Upper lobe of left lung (tissue), 6 donors: ENCODE results near the gene ZFR2. TPM values are rescaled to one million over a fixed set of nuclear protein-coding genes. Genes with fewer than 3 reads are reported as not detected.

Experiments
- ATAC-seq, 2 donors: fragments of 200-7000 bp; cut with Tn5 transposase; one replicate each; pipeline ENCODE4 v1.9.1; 2022; ENCODE audit warnings: mild to moderate bottlenecking in 2 of 2, moderate library complexity in 2 of 2; ENCODE audit not compliant: low FRiP score in 2 of 2
- DNase-seq, 2 donors: peaks; one replicate each; pipeline ENCODE4 v3.0.0-alpha.2; 2019 to 2020
- H3K27ac ChIP-seq, 4 donors: fragments of 200-600 bp; sonication (generic); one replicate each; pipeline ENCODE4 v1.5.1; 2016 to 2019
- H3K27me3 ChIP-seq, 4 donors: fragments of 200-600 bp; sonication (generic); one replicate each; pipeline ENCODE4 v1.5.1; 2017 to 2019
- H3K36me3 ChIP-seq, 4 donors: fragments of 200-600 bp; sonication (generic); one replicate each; pipeline ENCODE4 v1.5.1; 2016 to 2019
- H3K4me1 ChIP-seq, 4 donors: fragments of 200-600 bp; sonication (generic); one replicate each; pipeline ENCODE4 v1.5.1; 2018 to 2019
- H3K4me3 ChIP-seq, 4 donors: fragments of 200-600 bp; sonication (generic); one replicate each; pipeline ENCODE4 v1.5.1; 2017 to 2019; ENCODE audit warnings: mild to moderate bottlenecking in 2 of 4, moderate library complexity in 1 of 4
- H3K9me3 ChIP-seq, 4 donors: fragments of 200-600 bp; sonication (generic); one replicate each; pipeline ENCODE4 v1.5.1; 2018 to 2019
- CTCF ChIP-seq, 6 experiments: fragments of 450-650 bp in 4 of 6; fragments of 200-600 bp in 2 of 6; sonication (generic) in 2 of 6; IDR thresholded peaks; one replicate each; pipeline ENCODE4 v1.5.1; 2016 to 2019; ENCODE audit warnings: antibody characterized with exemption in 6 of 6
- EP300 ChIP-seq, 4 donors: sonication (generic); formaldehyde crosslinking; IDR thresholded peaks; one replicate each; pipeline ENCODE4 v1.5.1; 2017; ENCODE audit warnings: antibody characterized with exemption in 4 of 4, control low read depth in 2 of 4
- POLR2A ChIP-seq, 4 donors: fragments of 450-650 bp; IDR thresholded peaks; one replicate each; pipeline ENCODE4 v1.5.1; 2016 to 2017; ENCODE audit warnings: antibody characterized with exemption in 4 of 4, mild to moderate bottlenecking in 2 of 4
- POLR2AphosphoS5 ChIP-seq, 2 donors: sonication (generic); formaldehyde crosslinking; IDR thresholded peaks; one replicate each; pipeline ENCODE4 v1.5.1; 2017; ENCODE audit warnings: antibody characterized with exemption in 2 of 2
- WGBS, 2 donors: methylation state at CpG; one replicate each; pipeline ENCODE4 v1.1.5; 2017 to 2018; 5-methylcytosine and 5-hydroxymethylcytosine counted together
- total RNA-seq, 6 donors: library from RNA; depleted of rRNA in 4 of 6; stranded (reverse); fragments of >200 nt in 4 of 6; gene quantifications; one replicate each; pipeline versions ENCODE4 v1.1.0 to v1.2.1, GENCODE V29; 2016 to 2021
- donor health status: DM: no; HTN: no; CAD: no; lungs with moderate emphysema.
- donor health status: DM: no; HTN: yes; CAD: no; lungs with severe emphysema.

The ZFR2 gene
- total RNA-seq, 6 donors from 2014 or later = 0.11 to 4.2 (median 0.30) TPM; not detected in 3

DNA sequence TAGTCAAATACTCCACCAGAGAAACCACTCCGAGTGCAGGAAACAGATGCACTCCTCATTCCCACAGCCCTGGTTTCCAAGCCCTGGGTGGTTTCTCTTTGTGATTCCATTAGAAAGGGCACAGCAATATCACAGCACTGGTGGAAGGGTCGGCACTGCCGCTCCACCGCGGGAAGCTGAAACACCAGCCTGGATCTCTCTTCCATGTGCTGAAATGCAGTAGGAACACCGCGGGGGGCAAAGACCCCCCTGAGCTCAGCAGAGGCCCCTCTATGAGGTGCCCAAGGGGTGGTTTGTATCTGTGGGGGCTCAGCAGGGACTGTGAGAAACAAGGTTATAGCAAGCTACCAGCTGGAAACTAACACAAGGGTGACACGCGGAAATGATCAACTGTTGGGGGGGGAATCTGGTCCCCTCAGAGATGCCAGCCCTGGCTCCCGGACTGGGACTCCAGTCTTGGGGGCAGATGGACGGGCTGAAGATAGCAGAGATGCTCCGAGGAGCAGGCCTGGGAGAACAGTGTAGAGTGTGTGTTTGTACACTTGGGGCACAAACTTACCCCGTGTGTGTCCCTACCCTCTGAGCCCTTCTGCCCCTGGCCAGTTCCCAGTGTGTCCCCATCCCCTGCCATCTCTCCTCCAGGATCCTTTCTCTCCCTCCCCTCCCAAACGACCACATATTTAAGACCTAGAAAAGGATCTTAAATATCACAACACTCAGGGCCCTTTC, 1.8 kb downstream of the ZFR2 start:
- ATAC-seq = no peak
- H3K4me3 ChIP-seq = no peak overlapping the region
- no peak overlapping the region for H3K27ac ChIP-seq
- no peaks in the 10 kb centered on the region for H3K36me3 ChIP-seq
- peaks cover 0 to 6% (median 3%) of the 10 kb centered on the region in 4 donors for H3K9me3 ChIP-seq
- peaks cover 0 to 26% (median 16%) of the 10 kb centered on the region in 4 donors for H3K27me3 ChIP-seq
- no peak for DNase-seq
- peaks cover 0 to 9% (median 5%) of the 10 kb centered on the region in 4 donors for H3K4me1 ChIP-seq
- 55 to 63% methylated on average over 6 to 14 of the region's 14 CpGs for whole genome bisulfite sequencing, 2 donors
- TF ChIP-seq POLR2A (IDR thresholded peaks at IDR 0.05) (no peak), EP300 (IDR thresholded peaks at IDR 0.05) (no peak), POLR2AphosphoS5 (IDR thresholded peaks at IDR 0.05) (no peak), CTCF (IDR thresholded peaks at IDR 0.05) (no peak)

GRCh38 chr19:3863648-3864047, 5.2 kb downstream of the ZFR2 start:
- DNase-seq = no peak
- H3K27ac ChIP-seq = no peak overlapping the region
- TF ChIP-seq EP300 (IDR thresholded peaks at IDR 0.05) (no peak), CTCF (IDR thresholded peaks at IDR 0.05) (no peak), POLR2A (IDR thresholded peaks at IDR 0.05) (no peak), POLR2AphosphoS5 (IDR thresholded peaks at IDR 0.05) (no peak)
- H3K27me3 ChIP-seq = peaks cover 0 to 14% (median 6%) of the 10 kb centered on the region in 4 donors
- H3K9me3 ChIP-seq = peaks cover 0 to under 1% (median 0%) of the 10 kb centered on the region in 4 donors
- peaks cover 0 to 3% (median 2%) of the 10 kb centered on the region in 4 donors for H3K4me1 ChIP-seq
- no peak overlapping the region for H3K4me3 ChIP-seq
- no peak for ATAC-seq
- H3K36me3 ChIP-seq = no peaks in the 10 kb centered on the region
- WGBS, 2 donors = 81% methylated on average over 12 of the region's 12 CpGs; no CpG with 5 or more reads in 1 of the 2 donors

DNA sequence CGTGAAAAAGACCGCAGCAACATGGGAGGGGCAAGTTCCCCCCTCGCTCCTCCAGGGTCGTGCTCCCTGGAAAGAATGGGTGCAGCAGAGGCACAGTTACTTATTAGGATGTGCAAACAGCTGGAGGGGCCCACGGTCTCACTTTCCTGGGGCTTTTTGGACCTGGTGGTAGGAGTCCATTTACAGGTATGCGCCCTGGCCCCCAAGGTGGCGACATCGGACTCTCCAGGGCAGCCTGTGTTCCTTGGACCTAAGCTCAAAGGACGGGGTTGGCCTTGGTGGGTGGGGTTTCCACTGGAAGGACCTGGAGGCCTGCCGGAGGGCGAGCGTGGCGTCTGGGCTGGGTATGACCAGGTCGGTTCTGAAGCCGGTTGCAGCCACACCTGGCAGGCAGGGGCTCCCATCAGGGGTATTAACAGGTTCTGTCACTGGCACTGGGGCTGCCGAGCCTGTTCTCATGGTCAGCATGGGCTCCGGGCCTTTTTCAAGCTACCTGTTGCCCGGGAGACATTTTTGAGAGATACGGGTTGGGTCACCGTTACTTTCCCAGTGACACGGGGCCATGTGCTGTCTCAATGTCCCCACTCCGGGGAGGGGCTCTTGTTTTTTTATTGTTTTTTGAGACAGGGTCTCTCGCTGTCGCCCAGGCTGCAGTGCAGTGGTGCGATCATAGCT, 5.9 kb downstream of the ZFR2 start:
- WGBS, 2 donors = 76 to 82% methylated on average over 12 to 24 of the region's 25 CpGs
- DNase-seq = no peak

GRCh38 chr19:3860499-3860898, 8.3 kb downstream of the ZFR2 start:
- ATAC-seq (no peak), DNase-seq (no peak)
- Histone ChIP-seq H3K4me3 (no peak overlapping the region), H3K36me3 (no peaks in the 10 kb centered on the region), H3K4me1 (no peaks in the 10 kb centered on the region), H3K9me3 (no peaks in the 10 kb centered on the region), H3K27me3 (no peaks in the 10 kb centered on the region), H3K27ac (no peak overlapping the region)
- no peak for TF ChIP-seq CTCF (IDR thresholded peaks at IDR 0.05)
- TF ChIP-seq POLR2AphosphoS5 (IDR thresholded peaks at IDR 0.05) = no peak
- TF ChIP-seq EP300 (IDR thresholded peaks at IDR 0.05) = no peak
- TF ChIP-seq POLR2A (IDR thresholded peaks at IDR 0.05) = no peak
- WGBS, 2 donors = 86 to 87% methylated on average over 17 of the region's 17 CpGs

More for the DNA sequence above, 5.9 kb downstream of the ZFR2 start:
- ATAC-seq = no peak
- no peak overlapping the region for H3K4me3 ChIP-seq
- no peaks in the 10 kb centered on the region for H3K4me1 ChIP-seq
- no peaks in the 10 kb centered on the region for H3K36me3 ChIP-seq
- TF ChIP-seq CTCF (IDR thresholded peaks at IDR 0.05) = no peak
- no peak for TF ChIP-seq POLR2AphosphoS5 (IDR thresholded peaks at IDR 0.05)
- TF ChIP-seq EP300 (IDR thresholded peaks at IDR 0.05) = no peak
- TF ChIP-seq POLR2A (IDR thresholded peaks at IDR 0.05) = no peak
- H3K27me3 ChIP-seq = peaks cover 0 to 7% (median 3%) of the 10 kb centered on the region in 4 donors
- no peak overlapping the region for H3K27ac ChIP-seq
- no peaks in the 10 kb centered on the region for H3K9me3 ChIP-seq
